Astrocyte of the hippocampus (primary cell): ENCODE measurements around the gene LGALS3BP.
"Not testable (repeated sequence)": the region's sequence is repeated elsewhere in the genome, so short reads cannot be mapped to it uniquely, and the experiment has no call there.

Source experiments
- DNase-seq: peaks from one replicate; pipeline ENCODE4 v3.0.0; 2011; ENCODE audit warnings: low read depth, low spot score

The LGALS3BP gene

GRCh38 chr17:78963378-78963777 is 16.3 kb downstream of the LGALS3BP start:
- no peak for DNase-seq

GRCh38 chr17:78962984-78963348 is 16.8 kb downstream of the LGALS3BP start:
- DNase-seq = not testable (repeated sequence)

GRCh38 chr17:78962345-78962983 is 17.3 kb downstream of the LGALS3BP start:
- no peak for DNase-seq

GRCh38 chr17:78961571-78961970 is 18.2 kb downstream of the LGALS3BP start:
- DNase-seq = no peak

- DNase-seq = peak; percentile 68
Measured at GRCh38 chr17:78960928-78961327, 18.8 kb downstream of the LGALS3BP start.

- DNase-seq = no peak
Measured at GRCh38 chr17:78959803-78960202, 19.9 kb downstream of the LGALS3BP start.

- peak; percentile 50 for DNase-seq
Measured at GRCh38 chr17:78958641-78959127, 21.0 kb downstream of the LGALS3BP start.

- peak; percentile 82 for DNase-seq
Measured at GRCh38 chr17:78957128-78957527, 22.6 kb downstream of the LGALS3BP start.

GRCh38 chr17:78956254-78956653 is 23.5 kb downstream of the LGALS3BP start:
- no peak for DNase-seq

- no peak for DNase-seq
Measured at GRCh38 chr17:78954684-78955083, 25.0 kb downstream of the LGALS3BP start.

- no peak for DNase-seq
Measured at GRCh38 chr17:78953356-78954350, 26.1 kb downstream of the LGALS3BP start.

- DNase-seq = no peak
Measured at GRCh38 chr17:78952706-78953105, 27.0 kb downstream of the LGALS3BP start.

- no peak for DNase-seq
Measured at GRCh38 chr17:78951967-78952551, 27.7 kb downstream of the LGALS3BP start.

- no peak for DNase-seq
Measured at GRCh38 chr17:78950870-78951269, 28.9 kb downstream of the LGALS3BP start.

- no peak for DNase-seq
Measured at GRCh38 chr17:78947235-78948149, 32.2 kb downstream of the LGALS3BP start.

GRCh38 chr17:78946631-78947030 is 33.1 kb downstream of the LGALS3BP start:
- DNase-seq = no peak

GRCh38 chr17:78946131-78946530 is 33.6 kb downstream of the LGALS3BP start:
- no peak for DNase-seq

- not testable (repeated sequence) for DNase-seq
Measured at GRCh38 chr17:78945455-78945854, 34.3 kb downstream of the LGALS3BP start.

GRCh38 chr17:78944956-78945355 is 34.8 kb downstream of the LGALS3BP start:
- DNase-seq = no peak

- no peak for DNase-seq
Measured at GRCh38 chr17:78944026-78944425, 35.7 kb downstream of the LGALS3BP start.

GRCh38 chr17:78940708-78941107 is 39.0 kb downstream of the LGALS3BP start:
- peak; percentile 64 for DNase-seq
